Fibroblast of the conjunctiva (primary cell): ENCODE results near the gene CELSR3.

Experiments
- DNase-seq: peaks from one replicate; pipeline ENCODE4 v3.0.0-alpha.2; 2010; ENCODE audit warnings: low read depth

The CELSR3 gene

GRCh38 chr3:48631516-48632448 lies 30.9 kb downstream of the CELSR3 start:
- DNase-seq = no peak

- no peak for DNase-seq
Measured at GRCh38 chr3:48630833-48631232, 31.9 kb downstream of the CELSR3 start.

- no peak for DNase-seq
Measured at GRCh38 chr3:48630407-48630806, 32.3 kb downstream of the CELSR3 start.

- no peak for DNase-seq
Measured at GRCh38 chr3:48629894-48630293, 32.8 kb downstream of the CELSR3 start.

GRCh38 chr3:48628277-48629017 lies 34.2 kb downstream of the CELSR3 start:
- no peak for DNase-seq

- no peak for DNase-seq
Measured at GRCh38 chr3:48625600-48625999, 37.1 kb downstream of the CELSR3 start.

- DNase-seq = no peak
Measured at GRCh38 chr3:48624767-48625166, 37.9 kb downstream of the CELSR3 start.

- no peak for DNase-seq
Measured at GRCh38 chr3:48623851-48624547, 38.7 kb downstream of the CELSR3 start.

GRCh38 chr3:48621461-48621869 lies 41.2 kb downstream of the CELSR3 start, which contains the start of gene TMEM89:
TMEM89 (minus strand) TSS chr3:48621769; CDS start chr3:48621756, 13 bp downstream.
- DNase-seq = no peak

- DNase-seq = no peak
Measured at GRCh38 chr3:48619541-48620524, 42.9 kb downstream of the CELSR3 start.

- no peak for DNase-seq
Measured at GRCh38 chr3:48617559-48617958, 45.1 kb downstream of the CELSR3 start.

- peak; percentile 66 for DNase-seq
Measured at GRCh38 chr3:48614044-48614443, 48.6 kb downstream of the CELSR3 start.

GRCh38 chr3:48612309-48612708 lies 50.4 kb downstream of the CELSR3 start:
- DNase-seq = no peak

- peak; percentile 89 for DNase-seq
Measured at GRCh38 chr3:48609088-48610005, 53.3 kb downstream of the CELSR3 start, which contains the start of gene UQCRC1. UQCRC1 (minus strand) TSS chr3:48609646; CDS start chr3:48609620, 26 bp downstream.

GRCh38 chr3:48607519-48607918 lies 55.2 kb downstream of the CELSR3 start:
- no peak for DNase-seq

- no peak for DNase-seq
Measured at GRCh38 chr3:48601622-48601994, 61.1 kb downstream of the CELSR3 start.

- no peak for DNase-seq
Measured at GRCh38 chr3:48600711-48601621, 61.7 kb downstream of the CELSR3 start.

- no peak for DNase-seq
Measured at GRCh38 chr3:48599509-48600285, 63.0 kb downstream of the CELSR3 start.
